B cell (primary cell): ENCODE measurements around the gene TSPAN19. TPM values are rescaled to one million over a fixed set of nuclear protein-coding genes. Genes with fewer than 3 reads are reported as not detected.

Source experiments
- ATAC-seq: fragments of 200-7000 bp; cut with Tn5 transposase; one replicate; pipeline ENCODE4 v1.10.0; 2021; ENCODE audit warnings: low read depth, mild to moderate bottlenecking, moderate number of reproducible peaks, moderate library complexity
- CTCF ChIA-PET: fragments of 350-600 bp; sonication (Branson Sonifier 250); formaldehyde crosslinking; loops from one replicate; lab custom pipeline; 2021; ENCODE audit warnings: antibody characterized with exemption, inconsistent platforms; lab: Charles Lee
- POLR2A ChIA-PET: fragments of 350-600 bp; sonication (Branson Sonifier 250); formaldehyde crosslinking; loops from one replicate; lab custom pipeline; 2021; ENCODE audit warnings: antibody characterized with exemption; lab: Charles Lee
- DNase-seq: peaks from one replicate; pipeline ENCODE4 v3.0.0; 2013
- H2AFZ ChIP-seq: 2 replicates; pipeline ENCODE4 v1.6.1; 2012; ENCODE audit warnings: mild to moderate bottlenecking, low read depth, low read length; ENCODE audit not compliant: insufficient read depth, poor library complexity, severe bottlenecking
- H3K27ac ChIP-seq, 2 donors: 1 replicate in 1 of 2; 2 replicates in 1 of 2; pipeline ENCODE4 v1.5.1; 2012 to 2013; ENCODE audit warnings: low read length in 2 of 2, mild to moderate bottlenecking in 2 of 2, moderate library complexity in 1 of 2
- H3K27me3 ChIP-seq, 4 experiments: fragments of 200-600 bp in 1 of 4; sonication (generic) in 1 of 4; replicated peaks in 1 of 4; 1 replicate in 2 of 4; 2 replicates in 2 of 4; pipeline versions ENCODE4 v1.6.1 to v1.7.0; 2013 to 2016; ENCODE audit warnings: low read length in 3 of 4, mild to moderate bottlenecking in 2 of 4, mixed read lengths in 1 of 4, moderate library complexity in 1 of 4; ENCODE audit not compliant: insufficient read depth in 4 of 4, control insufficient read depth in 3 of 4; ENCODE audit errors: control extremely low read depth in 1 of 4
- H3K36me3 ChIP-seq, 2 experiments: replicated peaks in 1 of 2; 1 replicate in 1 of 2; 2 replicates in 1 of 2; pipeline versions ENCODE4 v1.6.1 to v1.7.1; 2013; ENCODE audit warnings: low read length in 1 of 2; ENCODE audit not compliant: insufficient read depth in 2 of 2, control insufficient read depth in 1 of 2; ENCODE audit errors: control extremely low read depth in 1 of 2, extremely low read depth in 1 of 2
- H3K4me1 ChIP-seq, 2 donors: fragments of 200-600 bp in 1 of 2; sonication (generic) in 1 of 2; 1 replicate in 1 of 2; 2 replicates in 1 of 2; pipeline versions ENCODE4 v1.5.1 to v1.6.1; 2013 to 2017; ENCODE audit warnings: low read length in 2 of 2; ENCODE audit not compliant: control insufficient read depth in 2 of 2, insufficient read depth in 2 of 2
- H3K4me2 ChIP-seq: replicated peaks from 2 replicates; pipeline ENCODE3; 2012; ENCODE audit warnings: mild to moderate bottlenecking, low read depth, low read length; ENCODE audit not compliant: poor library complexity, severe bottlenecking
- H3K4me3 ChIP-seq, 5 experiments: fragments of 200-600 bp in 1 of 5; sonication (generic) in 1 of 5; 1 replicate in 3 of 5; 2 replicates in 2 of 5; pipeline versions ENCODE4 v1.5.1 to v1.7.0; 2011 to 2016; ENCODE audit warnings: low read length in 4 of 5, mild to moderate bottlenecking in 4 of 5, low read depth in 2 of 5, control low read depth in 1 of 5, moderate library complexity in 1 of 5; ENCODE audit not compliant: insufficient read depth in 1 of 5; ENCODE audit errors: control extremely low read depth in 1 of 5, extremely low read depth in 1 of 5
- H3K79me2 ChIP-seq: fragments of 200-600 bp; sonication (generic); one replicate; pipeline ENCODE4 v1.6.0; 2016; ENCODE audit warnings: low read length; ENCODE audit not compliant: control insufficient read depth, insufficient read depth
- H3K9ac ChIP-seq: fragments of 200-600 bp; sonication (generic); 2 replicates; pipeline ENCODE4 v1.6.1; 2017; ENCODE audit warnings: mild to moderate bottlenecking, low read length, moderate library complexity
- H3K9me3 ChIP-seq, 3 donors: one replicate each; pipeline versions ENCODE4 v1.6.1 to v1.7.1; 2013; ENCODE audit warnings: low read length in 2 of 3; ENCODE audit not compliant: control insufficient read depth in 2 of 3, insufficient read depth in 1 of 3; ENCODE audit errors: control extremely low read depth in 1 of 3
- H4K20me1 ChIP-seq: 2 replicates; pipeline ENCODE4 v1.6.0; 2012; ENCODE audit warnings: mild to moderate bottlenecking, low read length; ENCODE audit not compliant: insufficient read depth, control insufficient read depth, poor library complexity, severe bottlenecking
- H3K27ac Mint-ChIP-seq: one replicate; pipeline ENCODE4 v1.8.0; 2021; ENCODE audit warnings: mixed read lengths
- H3K27me3 Mint-ChIP-seq: one replicate; pipeline ENCODE4 v1.8.0; 2021; ENCODE audit warnings: mixed read lengths
- H3K4me1 Mint-ChIP-seq: one replicate; pipeline ENCODE4 v1.8.0; 2021; ENCODE audit warnings: mixed read lengths
- H3K4me3 Mint-ChIP-seq: one replicate; pipeline ENCODE4 v1.8.0; 2021; ENCODE audit warnings: mixed read lengths
- H3K9me3 Mint-ChIP-seq: one replicate; pipeline ENCODE4 v1.8.0; 2022; ENCODE audit warnings: mixed read lengths; ENCODE audit not compliant: insufficient read depth
- EZH2 ChIP-seq: IDR thresholded peaks from 2 replicates; pipeline ENCODE4 v1.6.1; 2012; ENCODE audit warnings: borderline replicate concordance, low read depth, mild to moderate bottlenecking, moderate library complexity, low read length; ENCODE audit not compliant: insufficient read depth, poor library complexity, severe bottlenecking
- WGBS: methylation state at CpG from one replicate; pipeline ENCODE4 v1.1.5; 2013; ENCODE audit warnings: missing lambda C conversion rate; ENCODE audit not compliant: insufficient coverage; 5-methylcytosine and 5-hydroxymethylcytosine counted together
- intact Hi-C: fragments of 100-400 bp; cut with micrococcal nuclease; formaldehyde crosslinking; loops from one replicate; pipeline ENCODE4 v1.10.0; 2022
- polyA plus RNA-seq: library from polyadenylated mRNA; depleted of rRNA; stranded (reverse); fragments of >200 nt; gene quantifications from 2 replicates; pipeline ENCODE4 v1.2.3, GENCODE V29; 2012
- total RNA-seq, 2 donors: library from RNA; stranded (reverse); fragments of 120-200 nt in 1 of 2; gene quantifications; 1 replicate in 1 of 2; 2 replicates in 1 of 2; pipeline versions ENCODE4 v1.2.3 to v1.2.4, GENCODE V29; 2013 to 2022
- TF ChIP-seq, protein P1 (sequence below): fragments of 200-600 bp; IDR thresholded peaks from one replicate; pipeline ENCODE4 v1.8.0; 2022; ENCODE audit warnings: antibody characterized with exemption, mild to moderate bottlenecking

The TSPAN19 gene
- total and polyA plus RNA-seq, 2 donors (not counting 1 experiment from before 2014, with no cell fraction given) = not detected

DNA sequence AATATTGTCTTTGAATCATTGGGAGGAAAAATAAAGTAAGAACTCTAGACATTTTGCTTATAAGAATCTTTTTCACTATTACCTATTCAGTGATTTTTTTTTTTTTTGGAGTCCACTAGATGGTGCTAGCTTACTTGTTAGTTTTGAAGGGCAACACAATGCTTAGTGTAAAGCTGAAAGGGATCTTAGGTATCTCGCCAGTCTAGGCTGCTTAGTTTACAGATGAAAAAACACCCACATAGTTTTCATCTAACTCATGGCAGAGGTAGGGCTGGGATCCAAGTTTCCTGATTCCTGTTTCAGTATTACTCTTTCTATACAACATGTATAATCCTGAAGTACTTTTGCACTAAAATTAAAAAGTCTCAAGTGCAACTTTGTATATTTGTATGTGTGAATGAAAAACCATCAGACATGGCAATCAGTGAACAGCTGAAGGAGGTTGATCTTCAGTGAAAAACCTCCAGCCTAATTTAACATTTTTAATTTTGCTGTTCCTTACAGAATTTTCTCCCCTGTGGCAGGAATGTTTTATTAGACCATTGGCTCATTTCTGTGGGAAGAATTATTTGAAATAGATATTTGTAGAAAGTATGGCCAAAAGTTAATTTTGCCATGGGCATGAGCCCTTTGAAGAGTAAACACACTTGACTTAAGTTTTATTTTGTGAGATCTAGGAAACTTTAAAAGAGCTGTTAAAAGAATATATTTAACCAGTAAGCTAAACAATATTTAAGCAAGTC, 40.8 kb upstream of the TSPAN19 start:
- H3K4me2 ChIP-seq = no peak overlapping the region
- Mint-ChIP-seq H3K4me3 (no peak overlapping the region), H3K9me3 (no peaks in the 10 kb centered on the region), H3K27me3 (no peaks in the 10 kb centered on the region), H3K27ac (no peak overlapping the region), H3K4me1 (no peaks in the 10 kb centered on the region)
- no peaks in the 10 kb centered on the region for H3K4me1 ChIP-seq
- TF ChIP-seq, protein P1, sequence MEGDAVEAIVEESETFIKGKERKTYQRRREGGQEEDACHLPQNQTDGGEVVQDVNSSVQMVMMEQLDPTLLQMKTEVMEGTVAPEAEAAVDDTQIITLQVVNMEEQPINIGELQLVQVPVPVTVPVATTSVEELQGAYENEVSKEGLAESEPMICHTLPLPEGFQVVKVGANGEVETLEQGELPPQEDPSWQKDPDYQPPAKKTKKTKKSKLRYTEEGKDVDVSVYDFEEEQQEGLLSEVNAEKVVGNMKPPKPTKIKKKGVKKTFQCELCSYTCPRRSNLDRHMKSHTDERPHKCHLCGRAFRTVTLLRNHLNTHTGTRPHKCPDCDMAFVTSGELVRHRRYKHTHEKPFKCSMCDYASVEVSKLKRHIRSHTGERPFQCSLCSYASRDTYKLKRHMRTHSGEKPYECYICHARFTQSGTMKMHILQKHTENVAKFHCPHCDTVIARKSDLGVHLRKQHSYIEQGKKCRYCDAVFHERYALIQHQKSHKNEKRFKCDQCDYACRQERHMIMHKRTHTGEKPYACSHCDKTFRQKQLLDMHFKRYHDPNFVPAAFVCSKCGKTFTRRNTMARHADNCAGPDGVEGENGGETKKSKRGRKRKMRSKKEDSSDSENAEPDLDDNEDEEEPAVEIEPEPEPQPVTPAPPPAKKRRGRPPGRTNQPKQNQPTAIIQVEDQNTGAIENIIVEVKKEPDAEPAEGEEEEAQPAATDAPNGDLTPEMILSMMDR = no peak
- no peak for TF ChIP-seq EZH2
- no peak overlapping the region for H3K9ac ChIP-seq
- intact Hi-C loops = no loop called here
- H3K27ac ChIP-seq = no peak overlapping the region
- H3K36me3 ChIP-seq = no peaks in the 10 kb centered on the region
- ATAC-seq (no peak), DNase-seq (no peak)
- no peaks in the 10 kb centered on the region for H3K27me3 ChIP-seq
- ChIA-PET POLR2A (no interaction called here), CTCF (interaction anchor here (0.6 kb wide), 1 partner anchor 16 kb away, joined by 3 read pairs; no protein-coding TSS in a partner anchor)
- H4K20me1 ChIP-seq = no peaks in the 10 kb centered on the region
- no peaks in the 10 kb centered on the region for H3K79me2 ChIP-seq
- no peak overlapping the region for H2AFZ ChIP-seq
- no peak overlapping the region for H3K4me3 ChIP-seq
- WGBS = no CpG with 5 or more reads among the region's 1 CpG
- no peaks in the 10 kb centered on the region for H3K9me3 ChIP-seq

DNA sequence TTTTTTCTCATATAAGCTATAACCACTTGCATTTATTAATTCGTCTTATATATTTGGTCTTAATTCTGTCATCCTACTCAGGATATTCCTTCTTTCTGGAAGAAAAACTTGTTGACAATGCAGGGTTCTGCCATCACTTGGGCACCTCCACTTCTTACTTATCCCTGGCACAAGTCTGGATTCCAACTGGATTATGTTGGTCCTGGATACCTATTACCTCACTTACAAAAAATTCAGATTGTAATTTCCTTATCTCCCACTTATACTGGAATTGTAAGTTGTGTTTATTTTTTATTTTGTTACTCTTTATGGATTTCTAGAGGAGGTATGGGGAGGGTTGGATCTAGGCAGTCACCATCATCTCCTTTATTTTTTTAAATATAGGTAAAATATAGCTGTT, 36.7 kb upstream of the TSPAN19 start:
- Mint-ChIP-seq H3K9me3 (no peaks in the 10 kb centered on the region), H3K27ac (no peak overlapping the region), H3K27me3 (no peaks in the 10 kb centered on the region), H3K4me1 (no peaks in the 10 kb centered on the region), H3K4me3 (no peak overlapping the region)
- intact Hi-C loops = no loop called here
- no peak overlapping the region for H3K27ac ChIP-seq
- no peaks in the 10 kb centered on the region for H3K79me2 ChIP-seq
- no peak overlapping the region for H3K4me3 ChIP-seq
- TF ChIP-seq EZH2 = no peak
- TF ChIP-seq, protein P1 = no peak
- CTCF ChIA-PET = no interaction called here
- H3K9ac ChIP-seq = no peak overlapping the region
- WGBS = no CpG with 5 or more reads among the region's 1 CpG
- no peak overlapping the region for H3K4me2 ChIP-seq
- H4K20me1 ChIP-seq = no peaks in the 10 kb centered on the region
- no peak for ATAC-seq
- POLR2A ChIA-PET = no interaction called here
- DNase-seq = no peak
- no peaks in the 10 kb centered on the region for H3K27me3 ChIP-seq
- no peaks in the 10 kb centered on the region for H3K4me1 ChIP-seq
- H3K36me3 ChIP-seq = no peaks in the 10 kb centered on the region
- H2AFZ ChIP-seq = no peak overlapping the region
- no peaks in the 10 kb centered on the region for H3K9me3 ChIP-seq
